Coronary artery (tissue), 2 donors: Measurements from ENCODE around the gene CTCF.

Source experiments
- DNase-seq: peaks from one replicate; pipeline ENCODE4 v3.0.0-alpha.2; 2017; ENCODE audit warnings: low spot score
- H3K27ac ChIP-seq, 2 donors: fragments of 200-600 bp; sonication (generic); one replicate each; pipeline ENCODE4 v1.5.1; 2016 to 2019
- H3K4me3 ChIP-seq: fragments of 200-600 bp; sonication (generic); 2 replicates; pipeline ENCODE4 v1.5.1; 2016; ENCODE audit warnings: mild to moderate bottlenecking, moderate library complexity
- CTCF ChIP-seq: fragments of 200-600 bp; sonication (generic); IDR thresholded peaks from one replicate; pipeline ENCODE4 v1.5.1; 2019; ENCODE audit warnings: antibody characterized with exemption

CTCF gene

DNA sequence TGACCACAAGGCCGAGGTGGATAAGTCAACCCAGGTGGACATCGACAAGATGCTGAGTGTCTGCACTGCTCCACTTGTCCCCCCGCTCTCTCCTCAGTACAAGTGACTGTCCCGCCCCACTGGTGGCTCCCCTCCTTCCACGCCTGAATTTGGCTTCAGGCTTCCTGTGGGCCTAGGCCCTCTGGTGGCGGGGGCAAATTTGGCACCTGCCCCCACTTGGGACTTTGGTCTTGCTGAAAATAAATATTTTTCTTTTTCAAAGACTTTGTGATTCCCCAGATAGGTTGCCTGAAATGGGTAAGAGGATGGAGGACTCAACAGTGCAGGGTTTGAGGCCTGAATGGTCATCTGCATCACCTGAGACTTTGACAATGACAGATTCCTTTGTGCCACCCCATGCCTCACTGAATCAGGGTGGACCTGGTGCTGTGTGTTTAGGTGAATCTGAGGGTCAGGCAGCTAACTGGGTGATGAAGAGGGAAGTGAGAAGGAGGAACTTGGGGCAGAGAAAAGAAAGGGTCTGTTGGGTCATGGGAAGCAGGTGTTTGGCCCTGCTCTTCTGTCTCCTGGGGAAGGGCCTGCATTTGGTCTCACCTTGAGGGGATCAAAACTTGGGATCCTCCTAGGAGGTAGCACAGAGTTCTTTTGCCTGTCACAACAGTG, 106.3 kb downstream of the CTCF start:
- DNase-seq = no peak
- Histone ChIP-seq H3K27ac (peak overlapping the region in 1 of 2 donors; percentile 96), H3K4me3 (no peak overlapping the region)
- no peak for TF ChIP-seq CTCF

DNA sequence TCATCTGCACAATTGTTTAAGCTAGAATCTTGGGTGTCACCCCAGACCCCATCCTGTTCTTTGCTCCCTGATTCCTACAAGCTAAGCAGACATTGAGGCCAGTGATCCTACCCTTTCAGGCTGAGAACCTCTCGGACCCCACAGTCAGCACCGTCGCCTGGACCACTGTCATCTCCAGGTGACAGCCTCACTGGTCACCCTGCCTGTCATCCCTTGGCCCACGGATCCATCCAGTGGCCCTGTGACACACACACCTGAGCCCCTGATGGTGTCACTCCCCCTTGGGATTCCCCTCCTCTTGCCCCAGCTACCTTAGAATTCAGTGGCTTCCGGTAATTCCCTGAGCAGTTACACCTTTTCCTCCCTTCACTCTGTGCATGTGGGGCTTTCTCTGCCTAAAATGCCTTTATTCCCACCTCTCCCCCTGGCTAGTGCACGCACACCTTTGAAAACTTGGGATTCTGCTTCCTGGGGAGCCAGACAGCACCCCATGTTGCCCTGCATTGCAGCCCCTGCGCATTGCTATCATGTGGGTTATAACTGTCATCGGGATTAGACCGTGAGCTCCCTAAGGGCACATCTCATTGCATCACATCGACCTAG, 107.3 kb downstream of the CTCF start:
- H3K27ac ChIP-seq = no peak overlapping the region
- no peak overlapping the region for H3K4me3 ChIP-seq
- DNase-seq = no peak
- no peak for TF ChIP-seq CTCF

DNA sequence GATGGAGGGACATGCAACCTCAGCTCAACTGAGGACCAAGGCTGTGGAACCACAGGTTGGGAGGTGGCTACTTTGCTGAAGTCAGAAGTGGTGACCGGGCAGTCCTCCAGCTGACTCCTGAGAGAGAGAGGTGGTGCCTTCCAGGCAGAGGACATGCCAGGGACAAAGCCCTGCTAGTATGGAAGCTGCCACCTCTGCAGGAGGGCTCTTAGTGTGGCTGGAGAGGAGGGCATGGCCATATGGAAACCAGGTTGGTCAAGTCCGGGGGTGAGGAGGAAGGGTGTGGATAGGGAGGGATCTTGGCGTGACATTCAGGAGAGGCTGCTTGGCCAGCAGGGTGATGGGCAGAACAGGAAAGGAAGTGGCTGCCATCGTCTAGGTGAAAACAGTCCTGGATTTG, 110.0 kb downstream of the CTCF start:
- H3K4me3 ChIP-seq = no peak overlapping the region
- DNase-seq = no peak
- peak overlapping the region in 1 of 2 donors; percentile 19 for H3K27ac ChIP-seq
- TF ChIP-seq CTCF = no peak

- no peak for TF ChIP-seq CTCF
- DNase-seq = peak; percentile 78
- H3K4me3 ChIP-seq = no peak overlapping the region
- H3K27ac ChIP-seq = peak overlapping the region; percentile 32 to 82
Measured at GRCh38 chr16:67672739-67673662, 110.7 kb downstream of the CTCF start.

DNA sequence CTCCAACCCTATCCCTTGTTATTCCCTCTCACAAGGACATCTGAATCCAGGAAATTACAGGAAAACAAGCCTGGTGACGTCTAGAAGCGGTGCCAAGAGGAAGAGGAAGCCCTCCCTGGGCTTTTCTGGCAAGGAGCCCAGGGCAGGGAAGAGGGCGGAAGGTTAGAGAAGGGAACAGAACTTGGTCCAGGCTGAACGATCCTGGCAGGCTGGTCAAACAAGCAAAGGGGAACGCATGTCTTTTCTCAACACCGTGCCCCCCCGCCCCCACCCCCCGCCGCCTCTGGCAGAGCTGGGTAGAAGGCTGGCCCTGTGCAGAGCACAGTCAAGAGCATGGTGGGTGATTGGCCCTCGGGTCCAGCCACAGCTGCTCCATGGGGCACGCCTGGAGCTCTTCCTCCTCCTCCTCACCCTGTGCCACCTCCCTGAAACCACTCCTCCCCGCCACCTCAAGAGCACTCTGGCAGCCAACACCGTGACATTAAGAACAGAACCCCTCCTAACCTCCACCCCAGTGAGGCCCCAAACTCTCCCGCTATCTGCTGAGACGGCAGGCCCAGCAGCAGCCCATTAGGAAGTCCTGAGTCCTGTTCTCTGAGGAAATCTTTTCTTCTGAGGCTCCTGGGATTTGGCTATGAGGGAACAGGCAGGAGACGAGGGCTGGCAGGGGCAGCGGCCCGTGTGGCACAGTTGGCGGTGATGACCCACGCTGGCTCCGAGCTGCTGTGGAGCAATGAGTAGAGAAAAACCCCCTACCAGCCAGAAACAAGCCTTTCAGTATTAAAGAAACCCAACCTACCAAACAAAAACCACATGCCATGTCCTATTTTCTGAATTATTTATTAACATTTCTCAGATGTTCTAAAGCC, 111.6 kb downstream of the CTCF start:
- Histone ChIP-seq H3K27ac (peak overlapping the region in 1 of 2 donors; percentile 82), H3K4me3 (peak overlapping the region; percentile 34)
- DNase-seq = peak; percentile 79
- no peak for TF ChIP-seq CTCF

DNA sequence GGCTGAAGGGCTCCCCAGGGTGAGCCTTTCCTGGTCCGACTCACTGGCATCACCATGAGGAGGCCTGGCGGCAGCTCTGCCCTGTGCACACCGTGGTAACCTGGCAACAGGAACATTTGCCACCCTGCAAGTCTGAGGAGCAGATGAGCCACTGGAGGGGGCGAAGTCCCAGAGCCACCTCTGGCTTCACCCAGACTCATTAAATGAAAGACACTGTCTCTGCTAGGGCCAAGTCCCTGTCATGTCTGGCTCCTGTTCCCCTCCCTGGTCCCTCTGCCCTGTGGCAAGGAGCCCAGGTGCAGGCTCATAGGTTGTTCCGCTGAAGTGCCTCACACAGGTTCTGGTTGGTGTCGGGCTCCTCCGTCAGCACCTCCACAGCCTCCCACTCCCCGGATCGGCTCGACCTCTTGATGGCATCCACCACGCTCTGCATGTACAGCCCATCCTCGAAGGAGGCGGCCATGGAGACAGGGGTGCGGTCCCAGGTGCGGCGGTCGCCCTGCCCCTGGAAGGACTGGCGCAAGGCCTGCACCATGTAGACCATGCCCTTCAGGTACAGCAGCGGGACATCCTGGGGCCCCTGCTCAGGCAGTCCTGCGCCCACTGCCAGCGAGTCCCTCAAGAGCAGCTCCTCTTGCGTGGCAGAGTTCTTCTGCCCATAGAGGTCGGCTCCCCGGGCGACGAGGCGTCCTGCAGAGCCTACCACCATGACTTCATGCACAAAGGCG, 112.7 kb downstream of the CTCF start:
- no peak for TF ChIP-seq CTCF
- H3K4me3 ChIP-seq = no peak overlapping the region
- DNase-seq = peak; percentile 71
- peak overlapping the region in 1 of 2 donors; percentile 82 for H3K27ac ChIP-seq
